ENCODE data around the gene DUT.

The DUT gene

GRCh38 chr15:48330105-48330785 lies 984 bp upstream of the DUT start:
- no peak for DNase-seq (ENCODE audit: low spot score)

- DNase-seq (ENCODE audit: low spot score) = peak; percentile 51
Observed at GRCh38 chr15:48331796-48332641, 790 bp downstream of the DUT start.

DNA sequence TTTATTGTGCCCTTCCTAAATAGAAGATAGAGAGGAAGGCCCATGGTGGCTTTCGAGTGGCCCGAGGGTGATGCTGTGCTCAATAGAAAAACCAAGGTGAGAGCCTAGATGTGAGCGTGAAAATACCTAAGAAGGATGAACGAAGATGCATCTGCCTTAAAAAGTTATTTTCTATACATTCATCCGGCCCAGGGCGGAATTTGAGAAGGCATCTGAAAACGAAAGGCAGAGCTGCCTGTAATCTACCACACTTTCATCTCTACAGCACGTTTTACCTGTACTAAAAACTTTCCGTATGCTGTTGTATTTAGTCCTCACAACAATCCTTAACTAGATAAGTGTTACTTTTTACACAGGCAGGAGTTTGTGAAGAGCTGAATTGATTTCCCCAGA lies 1.4 kb downstream of the DUT start:
- no peak for DNase-seq (ENCODE audit: low spot score)

DNA sequence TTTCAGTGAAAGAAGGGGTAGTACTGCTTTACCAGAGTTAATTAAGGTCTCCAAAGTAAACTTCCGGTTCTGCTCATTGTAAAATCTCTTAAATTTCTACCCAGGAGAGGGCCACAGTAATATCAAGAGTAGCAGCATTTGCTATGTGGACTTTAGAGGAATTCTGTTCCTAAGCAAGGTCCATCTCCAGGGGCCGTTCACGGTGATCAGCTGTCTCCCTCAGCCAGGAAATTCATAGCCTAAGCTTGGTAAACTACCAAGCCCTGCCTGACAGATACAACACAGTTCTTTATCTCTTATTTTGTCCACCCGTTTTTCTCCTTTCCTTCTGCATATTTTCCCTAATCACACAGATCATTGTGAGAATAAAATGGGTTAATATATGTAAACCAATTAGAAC lies 2.3 kb downstream of the DUT start:
- no peak for DNase-seq (ENCODE audit: low spot score)

DNA sequence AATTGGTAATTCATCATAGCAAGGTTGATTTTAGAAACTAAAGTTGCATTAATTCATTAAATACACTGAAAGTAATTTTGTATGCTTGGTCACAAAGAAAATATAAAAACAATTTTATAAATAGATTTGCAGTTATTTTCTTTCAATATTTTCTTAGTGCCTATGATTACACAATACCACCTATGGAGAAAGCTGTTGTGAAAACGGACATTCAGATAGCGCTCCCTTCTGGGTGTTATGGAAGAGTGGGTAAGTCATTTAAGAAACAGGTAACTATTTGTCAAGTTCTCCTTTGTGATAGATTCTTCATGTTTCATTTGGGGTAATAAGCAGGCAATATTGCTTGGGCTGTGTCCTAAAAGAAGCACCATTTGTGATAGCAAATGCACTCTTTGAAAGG lies 3.0 kb downstream of the DUT start:
- DNase-seq (ENCODE audit: low spot score) = no peak

GRCh38 chr15:48336940-48337339 lies 5.7 kb downstream of the DUT start:
- no peak for DNase-seq (ENCODE audit: low spot score)

GRCh38 chr15:48337607-48338006 lies 6.4 kb downstream of the DUT start:
- DNase-seq (ENCODE audit: low spot score) = no peak

GRCh38 chr15:48340111-48340510 lies 8.9 kb downstream of the DUT start:
- no peak for DNase-seq (ENCODE audit: low spot score)

- no peak for DNase-seq (ENCODE audit: low spot score)
Observed at GRCh38 chr15:48343865-48344264, 12.6 kb downstream of the DUT start.

GRCh38 chr15:48345516-48345915 lies 14.3 kb downstream of the DUT start:
- no peak for DNase-seq (ENCODE audit: low spot score)

GRCh38 chr15:48352474-48353072 lies 21.3 kb downstream of the DUT start:
- peak; percentile 37 for DNase-seq (ENCODE audit: low spot score)

GRCh38 chr15:48354694-48355303 lies 23.6 kb downstream of the DUT start:
- DNase-seq (ENCODE audit: low spot score) = no peak

DNA sequence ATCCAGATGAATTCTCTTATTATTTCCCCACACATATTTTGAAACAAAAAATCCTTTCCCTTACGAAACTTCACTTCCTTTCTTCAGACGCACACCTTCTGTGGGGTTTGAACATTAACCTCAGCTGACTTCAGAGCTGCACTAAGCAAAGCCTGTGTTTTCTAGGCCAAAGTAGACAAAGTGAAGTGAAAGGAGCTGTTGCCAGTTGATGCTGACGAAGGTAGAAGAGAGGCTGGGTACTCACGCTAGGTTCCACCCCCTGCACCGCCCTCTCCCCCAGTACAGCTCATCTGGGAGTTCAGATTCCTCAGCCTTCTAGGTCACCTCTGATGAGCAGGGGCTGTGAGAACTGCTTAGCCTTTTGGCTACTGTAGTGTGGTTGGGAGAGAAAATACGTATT lies 24.1 kb downstream of the DUT start:
- DNase-seq (ENCODE audit: low spot score) = peak; percentile 36

- DNase-seq (ENCODE audit: low spot score) = no peak
Observed at GRCh38 chr15:48358229-48359152, 27.3 kb downstream of the DUT start.

- no peak for DNase-seq (ENCODE audit: low spot score)
Observed at GRCh38 chr15:48360841-48361240, 29.6 kb downstream of the DUT start.

DNA sequence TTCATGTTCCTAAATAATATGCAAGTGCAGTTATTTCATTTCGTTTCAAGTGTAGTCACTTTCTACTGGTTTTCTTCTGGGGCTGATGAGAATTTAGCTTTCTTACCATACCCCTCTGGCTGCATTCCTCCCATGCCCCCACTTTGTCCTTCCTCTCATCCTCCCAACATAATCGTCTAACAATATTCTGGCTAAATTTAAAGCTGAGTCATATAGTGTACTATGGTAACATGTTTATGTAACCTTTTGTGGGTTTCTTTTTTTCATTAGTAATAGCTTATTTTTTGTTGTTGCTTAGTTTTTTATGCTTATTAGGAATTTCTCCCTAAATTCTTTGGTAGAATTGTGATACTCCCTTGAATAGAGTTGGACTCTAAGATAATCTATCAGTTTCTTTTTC lies 30.5 kb downstream of the DUT start:
- DNase-seq (ENCODE audit: low spot score) = no peak

GRCh38 chr15:48363474-48363873 lies 32.2 kb downstream of the DUT start:
- no peak for DNase-seq (ENCODE audit: low spot score)

- no peak for DNase-seq (ENCODE audit: low spot score)
Observed at GRCh38 chr15:48365575-48365974, 34.3 kb downstream of the DUT start.

- DNase-seq (ENCODE audit: low spot score) = peak; percentile 14
Observed at GRCh38 chr15:48366584-48367312, 35.5 kb downstream of the DUT start.

- DNase-seq (ENCODE audit: low spot score) = no peak
Observed at GRCh38 chr15:48367483-48367882, 36.3 kb downstream of the DUT start.

DNA sequence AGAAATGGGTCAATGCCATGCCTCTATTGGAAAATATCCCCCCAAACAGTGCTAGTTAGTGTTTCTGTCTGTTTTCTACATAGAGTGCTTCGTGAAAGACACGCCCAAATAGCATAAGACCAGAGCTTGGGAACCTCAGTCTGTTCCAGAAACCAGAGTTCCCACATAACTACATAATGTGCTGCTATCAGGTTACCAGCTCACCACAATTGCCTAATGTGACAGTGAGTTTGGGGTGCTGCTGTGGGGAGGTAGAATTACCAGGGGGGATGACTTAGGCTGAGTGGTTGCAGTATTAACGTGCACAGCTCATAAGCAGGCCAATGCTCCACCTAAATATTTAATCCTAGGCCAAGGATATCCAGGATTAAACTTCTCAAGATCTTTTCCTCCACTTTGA lies 39.2 kb downstream of the DUT start:
- no peak for DNase-seq (ENCODE audit: low spot score)
